HG03521 (cell line): Measurements from ENCODE around the gene UBE2QL1.

Experiments
- ATAC-seq: cut with Tn5 transposase; IDR thresholded peaks from one replicate; pipeline ENCODE4 v1.9.1; 2021; ENCODE audit warnings: mild to moderate bottlenecking, moderate library complexity; ENCODE audit not compliant: unreplicated experiment

UBE2QL1 gene

DNA sequence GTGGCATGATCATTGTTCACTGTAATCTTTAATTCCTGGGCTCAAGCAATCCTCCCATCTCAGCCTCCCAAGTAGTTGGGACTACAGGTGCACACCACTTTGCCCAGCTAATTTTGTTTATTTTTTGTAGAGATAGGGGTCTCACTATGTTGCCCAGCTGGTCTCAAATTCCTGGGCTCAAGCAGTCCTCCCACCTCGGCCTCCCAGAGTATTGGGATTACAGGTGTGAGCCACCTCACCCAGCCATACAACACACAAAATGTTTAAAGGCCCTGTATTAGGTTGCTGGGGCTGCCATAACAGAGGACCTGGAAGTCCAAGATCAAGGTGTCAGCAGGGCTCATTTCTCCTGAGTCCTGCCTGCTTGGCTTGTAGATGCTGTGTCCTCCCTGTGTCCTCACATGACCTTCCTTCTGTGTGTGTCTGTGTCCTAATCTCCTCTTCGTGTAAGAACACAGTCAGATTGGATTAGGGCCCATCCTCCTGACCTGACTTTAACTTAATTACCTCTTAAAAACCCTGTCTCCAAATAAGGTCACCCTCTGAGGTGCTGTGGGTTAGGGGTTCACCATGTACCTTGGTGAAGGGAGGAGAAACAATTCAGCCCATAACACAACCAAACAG, 5.4 kb downstream of the UBE2QL1 start:
- no peak for ATAC-seq

DNA sequence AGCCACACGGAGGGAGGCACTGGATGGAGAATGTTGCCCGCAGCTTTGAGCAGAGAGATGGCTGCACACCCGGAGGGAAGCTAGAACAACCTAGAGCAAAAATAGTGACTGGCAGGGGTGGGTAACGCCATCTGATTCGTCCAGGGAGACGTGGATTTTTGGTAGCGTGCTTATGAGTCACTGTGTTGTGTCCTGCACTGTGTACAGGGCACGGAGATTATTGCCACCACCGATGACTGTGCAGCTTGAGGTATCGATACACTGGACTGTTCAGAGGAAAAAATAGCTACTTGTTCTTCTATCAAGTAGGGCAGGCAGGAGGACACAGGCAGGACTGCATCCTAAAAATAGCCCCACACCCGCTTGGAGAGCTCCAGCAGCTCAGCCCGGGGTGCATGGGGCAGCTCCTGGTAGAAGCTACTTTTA, 6.0 kb downstream of the UBE2QL1 start:
- ATAC-seq, result no peak

DNA sequence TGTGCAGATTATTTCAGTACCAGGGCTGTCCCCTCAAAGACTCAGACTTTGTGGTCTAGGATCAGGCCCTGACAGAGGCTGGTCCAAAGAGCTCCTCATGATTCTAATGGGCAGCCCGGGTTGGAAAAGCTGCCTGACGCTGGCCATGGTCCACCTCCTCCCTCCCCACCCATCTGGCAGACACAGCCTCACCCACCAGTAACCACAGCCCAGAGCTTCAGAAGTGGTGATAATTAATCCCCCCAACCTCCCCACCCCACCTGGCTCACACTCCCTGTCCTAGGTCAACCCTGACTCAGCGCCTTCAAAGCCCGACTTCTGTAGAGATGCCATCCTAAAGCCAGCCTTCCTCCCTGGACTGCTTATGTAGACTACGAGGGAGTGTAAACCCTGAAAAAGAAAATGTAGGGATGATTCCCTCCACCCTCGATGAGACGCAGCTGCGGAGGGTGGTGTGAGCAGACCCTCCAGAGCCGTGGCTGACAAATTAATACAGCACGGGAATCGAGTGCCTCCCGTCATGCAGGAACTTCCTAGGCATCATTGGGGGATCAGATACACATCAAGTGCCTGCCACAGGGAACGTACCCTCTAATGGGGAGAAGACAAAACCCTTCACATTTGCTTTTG, 7.0 kb downstream of the UBE2QL1 start:
- no peak for ATAC-seq

DNA sequence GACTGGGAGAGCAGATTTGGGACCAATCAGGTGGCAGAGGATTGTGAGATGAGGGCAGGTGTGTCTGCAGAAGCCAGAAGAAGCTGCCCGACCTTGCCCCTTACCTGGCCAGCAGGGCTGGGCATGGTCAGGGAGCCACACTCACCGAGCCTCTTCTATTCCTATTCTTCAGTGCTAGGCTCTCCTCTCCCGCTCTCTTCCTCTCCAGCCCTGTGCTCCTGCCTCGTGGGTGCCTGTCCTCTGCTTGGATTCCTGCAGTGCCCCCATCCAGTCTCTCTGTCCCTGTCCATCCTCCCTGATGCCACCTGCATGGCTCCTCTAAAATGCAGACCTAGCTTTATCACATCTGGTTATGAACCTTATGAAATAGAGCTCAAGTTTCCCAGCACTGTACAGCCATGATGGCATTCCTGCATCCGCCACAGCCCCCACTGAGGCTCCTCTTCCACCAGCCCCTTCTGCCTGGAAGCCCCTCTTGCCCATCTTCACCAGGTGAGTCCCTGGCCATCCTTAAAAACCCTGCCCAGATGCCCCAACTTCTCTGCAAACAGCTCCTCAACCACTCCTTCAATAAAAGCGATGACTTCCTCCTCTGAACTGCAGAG, 8.2 kb downstream of the UBE2QL1 start:
- no peak for ATAC-seq

DNA sequence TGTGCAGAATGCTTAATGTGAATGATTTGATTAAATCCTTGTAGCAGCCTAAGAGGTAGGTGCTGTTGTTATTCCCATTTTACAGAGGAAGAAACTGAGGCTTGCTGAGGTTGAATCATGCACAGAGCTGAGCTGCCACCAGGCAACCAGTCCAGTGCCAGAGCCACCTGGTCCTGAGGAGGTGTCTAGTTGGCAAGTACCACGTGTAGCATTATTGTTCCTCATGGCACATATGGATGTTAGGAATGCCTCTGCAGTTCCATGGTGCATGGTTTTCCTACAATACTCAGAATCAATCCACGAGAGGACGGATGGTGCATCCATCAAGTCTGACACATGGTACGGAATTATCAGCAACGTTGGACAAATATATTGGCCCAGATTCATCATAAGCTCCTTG, 8.9 kb downstream of the UBE2QL1 start:
- ATAC-seq, result no peak

DNA sequence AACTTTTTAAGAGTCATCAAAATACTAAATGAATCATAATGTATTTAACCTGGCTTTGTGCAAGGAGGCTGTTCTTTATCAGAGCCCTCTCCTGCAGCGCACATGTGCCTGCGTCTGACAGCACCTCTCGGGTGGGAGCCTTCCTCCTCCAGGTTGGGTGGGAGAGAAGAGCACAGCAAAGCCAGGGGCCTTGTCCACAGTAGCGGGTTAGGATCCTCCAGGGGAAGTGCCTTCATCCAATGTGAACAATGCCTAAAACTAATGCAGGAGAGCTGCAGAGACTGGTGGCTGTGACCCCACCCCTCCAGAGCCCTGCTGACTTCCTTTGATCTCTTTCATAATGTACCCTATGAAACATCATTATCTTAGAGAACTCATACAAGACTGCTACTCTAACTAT, 10.2 kb downstream of the UBE2QL1 start:
- ATAC-seq, result no peak

DNA sequence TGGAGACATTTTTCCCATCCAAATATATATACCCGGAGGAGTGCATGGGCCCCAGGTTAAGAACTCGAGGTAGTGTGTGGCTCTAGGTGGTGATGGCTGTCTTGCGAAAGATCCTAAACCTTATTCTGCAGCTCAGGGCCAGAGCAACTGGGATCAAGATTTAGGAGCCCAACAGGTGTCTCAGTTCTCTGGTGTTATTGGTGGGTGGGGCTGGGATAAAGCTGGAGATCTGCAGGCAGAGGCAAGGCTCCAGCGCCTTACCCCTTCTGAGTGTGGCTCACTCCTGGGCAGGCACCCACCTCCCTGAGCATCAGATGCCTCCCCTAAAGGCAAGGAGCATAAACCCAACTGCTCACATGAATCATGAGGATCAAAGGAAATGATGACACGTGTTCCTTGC, 11.2 kb downstream of the UBE2QL1 start:
- no peak for ATAC-seq

DNA sequence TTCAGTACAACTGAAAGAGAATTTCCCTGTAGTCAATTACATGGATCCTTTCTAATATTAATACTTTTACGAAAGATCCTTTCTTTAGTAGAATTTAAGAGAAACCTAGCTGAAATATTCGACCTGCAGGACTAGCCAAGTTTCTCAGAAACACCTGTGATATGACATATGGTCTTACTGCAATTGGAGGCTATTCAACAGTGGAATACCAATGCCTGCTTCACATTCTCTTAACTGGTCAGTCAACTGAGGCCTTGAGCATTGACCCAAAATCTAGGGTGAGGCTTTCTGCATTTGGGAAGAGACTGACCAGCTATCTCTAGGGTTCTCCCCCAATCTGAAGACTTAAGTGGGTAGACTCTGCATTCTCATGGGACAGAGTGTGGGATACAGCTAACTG, 12.3 kb downstream of the UBE2QL1 start:
- ATAC-seq, result no peak

DNA sequence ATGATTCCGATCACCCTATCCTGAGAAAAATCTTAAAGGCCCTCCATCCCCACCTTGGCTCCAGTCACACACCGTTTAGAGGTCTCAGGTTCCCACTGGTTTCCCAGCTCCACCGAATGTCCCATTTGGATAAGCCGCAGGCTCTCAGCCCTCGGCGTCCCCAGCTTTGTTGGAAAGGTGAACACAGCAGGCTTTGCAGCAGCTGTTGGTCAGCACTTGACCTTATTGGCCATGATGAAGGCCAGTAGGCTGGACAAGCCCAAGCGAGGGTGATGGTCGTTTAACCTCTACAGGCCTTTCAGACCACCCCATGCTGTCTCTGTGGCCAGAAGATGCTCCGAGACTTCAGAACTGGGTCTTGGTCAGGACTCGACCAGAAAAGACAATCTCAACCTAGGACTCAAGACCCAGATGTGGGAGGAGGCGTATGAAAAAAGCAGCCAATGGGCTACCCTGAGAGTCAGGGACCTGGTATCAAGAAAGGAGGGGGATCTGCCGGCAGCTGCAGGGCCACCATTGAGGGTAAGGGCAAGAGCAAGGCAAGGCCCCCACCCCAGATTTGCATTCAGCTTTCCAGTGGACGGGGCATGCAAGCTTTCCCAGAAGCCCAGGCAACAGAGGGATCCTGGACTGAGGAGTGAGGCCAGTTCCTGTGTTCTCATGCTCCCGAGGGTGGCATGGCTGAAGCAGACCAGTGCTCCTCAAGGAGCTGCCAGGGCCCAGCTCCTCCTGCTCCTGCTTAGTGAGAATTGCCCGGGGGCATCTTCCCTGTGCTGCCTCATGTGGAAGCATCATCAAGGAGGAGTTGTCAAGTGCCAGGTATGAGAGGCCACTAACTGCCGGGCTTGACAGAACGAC, 13.4 kb downstream of the UBE2QL1 start:
- ATAC-seq, result no peak

DNA sequence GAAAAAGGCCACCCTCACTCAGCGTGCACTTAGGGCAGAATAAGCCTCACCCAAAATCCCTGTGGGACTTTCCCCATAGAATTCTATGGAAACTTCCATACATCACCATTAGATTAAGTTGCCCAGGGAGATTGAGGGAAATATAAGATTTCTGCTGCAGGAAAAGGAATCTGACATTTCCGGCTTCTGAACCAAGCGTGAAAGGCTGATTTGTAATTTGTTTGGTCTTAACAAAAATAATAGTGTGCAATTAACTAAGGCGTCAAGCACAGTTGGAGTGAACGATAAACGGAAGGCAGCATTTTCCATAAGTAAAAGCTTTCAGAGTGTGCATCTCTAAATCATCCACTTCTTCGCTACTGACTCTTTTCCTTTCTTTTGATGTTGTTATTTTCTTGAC, 14.0 kb downstream of the UBE2QL1 start:
- no peak for ATAC-seq

DNA sequence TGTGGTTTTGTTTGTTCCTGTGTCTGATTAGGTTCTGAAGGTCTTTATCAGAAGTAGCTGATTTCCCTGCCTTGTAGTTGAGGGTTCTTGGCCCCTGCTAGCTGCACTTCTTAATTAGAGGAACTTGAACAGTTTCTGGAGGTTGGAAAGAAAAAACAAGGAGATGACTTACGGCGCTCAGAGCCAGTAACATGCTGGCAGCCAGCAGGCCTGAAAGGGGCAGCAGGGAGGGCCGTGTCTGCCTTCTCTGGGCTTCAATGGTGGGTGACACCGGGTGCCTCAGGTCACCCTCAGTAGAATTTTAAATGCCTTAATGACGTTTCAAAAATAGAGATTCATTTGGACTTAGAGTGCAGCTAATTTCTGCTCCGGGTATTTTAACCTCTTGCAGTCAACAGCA, 15.8 kb downstream of the UBE2QL1 start:
- no peak for ATAC-seq

DNA sequence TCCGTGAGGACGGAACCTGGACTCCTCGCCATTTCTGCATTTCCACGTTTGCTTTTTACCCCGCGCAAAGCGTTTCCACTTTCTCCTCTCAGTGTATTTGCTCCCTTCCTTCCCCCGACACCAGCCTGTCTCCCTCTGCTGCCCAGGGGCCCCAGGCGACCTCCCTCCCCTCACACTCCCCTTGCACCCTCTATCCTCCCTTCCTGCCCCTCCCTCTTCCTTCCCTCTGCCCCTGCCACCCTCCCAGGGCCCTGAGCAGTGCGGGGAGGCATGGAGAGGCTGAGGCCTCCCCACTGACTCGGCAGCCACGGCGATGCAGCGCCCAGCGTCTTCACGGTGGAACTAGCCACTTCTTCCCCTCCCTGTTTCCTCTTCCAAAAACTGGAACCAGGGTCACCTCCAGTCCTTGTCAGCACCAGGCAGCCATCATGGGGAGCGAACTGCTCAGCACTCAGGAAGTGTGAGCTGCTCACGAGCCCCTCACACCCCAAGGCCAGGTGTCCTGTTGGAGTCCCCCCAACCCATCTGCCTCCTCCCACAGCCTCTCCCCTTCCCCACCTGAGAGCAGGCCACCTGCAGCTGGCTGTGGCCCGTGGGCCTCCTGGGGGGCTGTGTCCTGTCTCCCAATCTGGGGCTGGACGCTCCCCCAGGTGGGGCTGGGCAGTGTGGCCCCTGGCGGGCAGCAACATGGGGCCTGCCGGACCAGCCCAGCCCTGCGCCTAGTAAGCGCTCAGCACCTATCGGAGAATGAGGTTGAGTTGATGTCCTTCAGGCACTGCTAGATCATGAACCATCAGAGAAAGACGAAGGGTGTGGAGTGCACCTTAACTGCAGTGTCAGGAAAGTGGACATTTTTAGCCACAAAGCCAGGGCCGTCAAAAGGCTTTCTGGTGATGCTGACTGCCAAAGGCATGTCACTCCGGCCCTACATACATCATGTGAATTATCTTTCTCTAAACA, 17.5 kb downstream of the UBE2QL1 start:
- no peak for ATAC-seq

DNA sequence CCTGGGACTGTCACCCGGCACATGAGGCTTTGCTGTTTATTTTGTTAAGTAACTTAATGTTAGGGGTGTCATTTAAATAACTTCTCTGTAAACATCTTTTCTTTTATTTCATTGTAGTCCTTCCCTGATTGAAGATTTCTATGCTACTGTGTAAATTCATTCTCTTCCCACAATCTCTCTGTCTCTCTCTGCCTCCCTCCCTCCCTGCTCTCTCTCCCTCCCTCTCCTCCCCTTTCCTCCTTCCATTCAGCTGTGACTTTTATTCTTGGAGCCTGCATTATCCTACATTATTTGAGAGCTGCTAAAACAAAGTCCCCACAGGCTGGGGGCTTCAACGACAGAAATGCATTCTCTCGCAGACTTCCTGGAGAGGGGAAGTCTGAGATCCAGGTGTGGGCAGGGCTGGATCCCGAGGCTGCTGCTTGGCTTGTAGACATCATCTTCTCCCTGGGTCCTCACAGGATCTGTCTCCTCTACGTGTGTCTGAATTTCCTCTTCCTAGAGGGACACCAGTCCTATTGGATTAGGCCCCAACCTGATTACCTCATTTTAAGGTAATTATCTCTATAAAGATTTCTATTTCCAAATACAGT, 18.4 kb downstream of the UBE2QL1 start:
- no peak for ATAC-seq

DNA sequence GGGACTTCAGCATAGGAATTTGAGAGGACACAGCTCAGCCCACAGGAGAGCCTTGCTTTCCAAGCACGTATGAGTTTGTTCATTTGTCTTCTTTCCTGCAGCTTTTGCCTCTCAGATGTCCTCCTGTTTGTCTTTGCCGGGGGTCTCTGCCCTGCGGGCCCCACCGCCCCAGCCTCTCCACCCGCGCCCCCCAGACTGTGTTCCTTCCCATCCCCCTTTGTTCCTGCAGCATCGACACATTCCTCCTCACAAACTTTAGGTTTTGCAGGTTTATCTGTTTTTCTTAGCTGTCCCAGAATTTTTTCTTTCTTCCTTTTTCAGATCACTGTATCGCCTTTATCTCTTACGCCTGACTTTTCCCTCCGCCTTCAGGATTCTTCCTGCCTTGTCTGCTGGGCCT, 18.9 kb downstream of the UBE2QL1 start:
- ATAC-seq, result no peak

DNA sequence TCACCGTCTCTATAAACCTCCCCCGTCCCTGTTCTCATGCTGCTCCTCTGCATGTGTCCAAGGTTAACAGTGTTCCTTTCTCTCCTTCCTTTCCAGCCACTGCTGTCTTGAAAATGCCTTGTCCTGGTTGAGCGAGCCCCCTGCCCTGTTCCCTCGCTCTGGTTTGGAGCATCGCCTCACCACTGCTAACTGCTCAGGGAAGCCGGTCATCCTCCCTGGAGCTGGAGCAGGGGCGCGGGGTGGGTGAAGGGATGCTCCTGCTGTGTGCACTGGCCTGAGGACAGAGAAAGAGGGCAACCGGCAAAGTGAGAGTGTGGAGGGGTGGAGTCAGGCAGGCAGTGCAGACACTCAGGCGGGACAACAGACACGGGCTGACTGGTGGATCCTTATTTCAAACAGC, 19.4 kb downstream of the UBE2QL1 start:
- ATAC-seq, result no peak

DNA sequence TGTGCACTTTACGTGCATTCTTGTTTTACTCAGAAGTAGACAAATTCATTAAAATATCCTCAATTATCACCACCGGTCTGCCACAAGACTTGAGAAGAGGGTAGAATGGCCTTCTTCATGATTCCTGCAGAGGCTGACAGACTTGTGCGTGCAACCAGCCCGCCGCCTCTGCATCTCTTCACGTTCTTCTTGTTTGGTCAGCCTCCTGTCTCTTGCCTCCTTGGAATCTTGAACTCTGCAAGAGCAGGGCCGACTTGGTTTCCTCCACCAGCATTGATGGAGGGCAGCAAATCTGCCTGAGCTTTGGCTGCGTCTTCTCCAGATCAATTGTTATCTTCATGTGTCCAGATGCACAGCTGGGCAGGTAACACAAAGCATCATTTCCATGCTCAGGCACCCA, 20.2 kb downstream of the UBE2QL1 start:
- no peak for ATAC-seq

DNA sequence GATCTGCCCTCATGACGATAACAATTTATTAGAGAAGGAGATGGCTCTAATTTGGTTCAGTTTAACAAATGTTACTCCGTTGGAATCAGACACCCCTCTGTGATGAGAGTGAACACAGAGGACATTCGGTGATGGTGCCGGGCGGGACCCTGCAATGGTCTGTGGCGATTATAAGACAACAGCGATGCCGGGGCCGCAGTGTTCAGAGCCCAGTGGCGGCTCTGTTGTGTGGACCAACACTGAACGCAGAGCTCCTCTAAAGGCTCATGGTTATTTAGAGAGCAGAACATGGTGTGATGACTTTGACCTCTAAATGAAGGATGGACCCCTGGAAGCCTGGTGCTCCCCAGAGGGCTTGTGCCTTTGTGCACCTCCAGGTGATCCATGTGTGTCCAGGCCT, 21.2 kb downstream of the UBE2QL1 start:
- no peak for ATAC-seq

DNA sequence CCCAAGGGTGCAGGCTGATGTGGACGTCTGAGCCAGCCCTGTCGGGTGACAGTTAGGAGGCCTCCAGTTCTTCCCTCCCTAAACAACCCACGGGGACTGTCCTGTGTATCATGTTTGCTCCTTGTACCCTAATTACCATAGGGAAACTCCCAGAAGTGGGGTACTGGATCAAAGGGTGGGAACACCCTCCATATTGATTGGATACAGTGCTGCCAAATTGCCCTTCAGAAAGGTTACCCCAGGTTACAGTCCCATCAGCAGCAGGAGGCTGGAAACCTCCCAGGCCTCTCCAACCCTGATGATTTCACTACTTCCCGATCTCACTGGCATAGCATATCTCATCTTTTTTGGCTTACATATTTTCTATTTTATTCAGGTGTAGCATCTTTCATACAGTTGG, 22.0 kb downstream of the UBE2QL1 start:
- ATAC-seq, result no peak

DNA sequence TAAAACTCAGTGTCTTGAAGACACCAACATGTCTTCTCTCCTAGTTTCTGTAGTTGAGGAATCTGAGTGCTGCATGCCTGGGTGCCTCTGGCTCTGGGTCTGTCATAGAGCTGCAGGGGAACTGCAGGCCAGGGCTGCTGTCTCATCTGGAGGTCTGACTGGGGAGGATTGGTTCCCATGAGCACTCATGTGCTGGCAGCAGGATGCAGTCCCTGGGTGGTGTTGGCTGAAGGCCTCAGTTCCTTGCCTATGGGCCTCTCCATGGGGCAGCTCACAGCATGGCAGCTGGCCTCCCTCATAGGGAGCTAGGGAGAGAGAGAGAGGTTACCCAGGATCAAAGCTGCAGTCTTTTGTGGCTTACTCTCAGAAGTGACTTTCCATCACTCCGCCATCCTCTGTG, 22.6 kb downstream of the UBE2QL1 start:
- no peak for ATAC-seq

DNA sequence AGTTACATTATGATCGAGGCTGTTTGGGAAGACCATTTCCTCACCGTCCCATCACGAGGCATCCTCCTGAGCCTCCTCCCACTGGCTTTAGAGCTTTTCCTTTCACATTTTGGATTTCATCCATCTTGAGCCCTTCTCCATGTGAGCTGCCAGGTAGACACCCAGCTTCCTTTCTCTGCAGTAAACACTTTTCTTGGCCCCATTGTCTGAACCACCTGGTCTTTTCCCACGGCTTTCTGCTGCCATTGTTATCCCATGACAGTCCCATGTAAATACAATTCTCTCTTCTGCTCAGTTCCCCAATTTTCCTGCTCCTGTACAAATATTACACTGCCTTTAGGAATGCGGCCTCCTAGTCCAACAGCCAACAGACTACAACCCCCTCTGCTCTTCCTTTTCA, 24.1 kb downstream of the UBE2QL1 start:
- ATAC-seq, result no peak
